ENCODE results near the gene DHX29. TPM values are rescaled to one million over a fixed set of nuclear protein-coding genes. Genes with fewer than 3 reads are reported as not detected.

DHX29 gene, protein sequence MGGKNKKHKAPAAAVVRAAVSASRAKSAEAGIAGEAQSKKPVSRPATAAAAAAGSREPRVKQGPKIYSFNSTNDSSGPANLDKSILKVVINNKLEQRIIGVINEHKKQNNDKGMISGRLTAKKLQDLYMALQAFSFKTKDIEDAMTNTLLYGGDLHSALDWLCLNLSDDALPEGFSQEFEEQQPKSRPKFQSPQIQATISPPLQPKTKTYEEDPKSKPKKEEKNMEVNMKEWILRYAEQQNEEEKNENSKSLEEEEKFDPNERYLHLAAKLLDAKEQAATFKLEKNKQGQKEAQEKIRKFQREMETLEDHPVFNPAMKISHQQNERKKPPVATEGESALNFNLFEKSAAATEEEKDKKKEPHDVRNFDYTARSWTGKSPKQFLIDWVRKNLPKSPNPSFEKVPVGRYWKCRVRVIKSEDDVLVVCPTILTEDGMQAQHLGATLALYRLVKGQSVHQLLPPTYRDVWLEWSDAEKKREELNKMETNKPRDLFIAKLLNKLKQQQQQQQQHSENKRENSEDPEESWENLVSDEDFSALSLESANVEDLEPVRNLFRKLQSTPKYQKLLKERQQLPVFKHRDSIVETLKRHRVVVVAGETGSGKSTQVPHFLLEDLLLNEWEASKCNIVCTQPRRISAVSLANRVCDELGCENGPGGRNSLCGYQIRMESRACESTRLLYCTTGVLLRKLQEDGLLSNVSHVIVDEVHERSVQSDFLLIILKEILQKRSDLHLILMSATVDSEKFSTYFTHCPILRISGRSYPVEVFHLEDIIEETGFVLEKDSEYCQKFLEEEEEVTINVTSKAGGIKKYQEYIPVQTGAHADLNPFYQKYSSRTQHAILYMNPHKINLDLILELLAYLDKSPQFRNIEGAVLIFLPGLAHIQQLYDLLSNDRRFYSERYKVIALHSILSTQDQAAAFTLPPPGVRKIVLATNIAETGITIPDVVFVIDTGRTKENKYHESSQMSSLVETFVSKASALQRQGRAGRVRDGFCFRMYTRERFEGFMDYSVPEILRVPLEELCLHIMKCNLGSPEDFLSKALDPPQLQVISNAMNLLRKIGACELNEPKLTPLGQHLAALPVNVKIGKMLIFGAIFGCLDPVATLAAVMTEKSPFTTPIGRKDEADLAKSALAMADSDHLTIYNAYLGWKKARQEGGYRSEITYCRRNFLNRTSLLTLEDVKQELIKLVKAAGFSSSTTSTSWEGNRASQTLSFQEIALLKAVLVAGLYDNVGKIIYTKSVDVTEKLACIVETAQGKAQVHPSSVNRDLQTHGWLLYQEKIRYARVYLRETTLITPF (N-terminal part only)
- total RNA-seq: 28.3 TPM
- long read RNA-seq, partial matches to known transcripts: 169 of 212 reads
- long read RNA-seq, other reads (novel, unspliced or antisense): 43 of 212 reads

DNA sequence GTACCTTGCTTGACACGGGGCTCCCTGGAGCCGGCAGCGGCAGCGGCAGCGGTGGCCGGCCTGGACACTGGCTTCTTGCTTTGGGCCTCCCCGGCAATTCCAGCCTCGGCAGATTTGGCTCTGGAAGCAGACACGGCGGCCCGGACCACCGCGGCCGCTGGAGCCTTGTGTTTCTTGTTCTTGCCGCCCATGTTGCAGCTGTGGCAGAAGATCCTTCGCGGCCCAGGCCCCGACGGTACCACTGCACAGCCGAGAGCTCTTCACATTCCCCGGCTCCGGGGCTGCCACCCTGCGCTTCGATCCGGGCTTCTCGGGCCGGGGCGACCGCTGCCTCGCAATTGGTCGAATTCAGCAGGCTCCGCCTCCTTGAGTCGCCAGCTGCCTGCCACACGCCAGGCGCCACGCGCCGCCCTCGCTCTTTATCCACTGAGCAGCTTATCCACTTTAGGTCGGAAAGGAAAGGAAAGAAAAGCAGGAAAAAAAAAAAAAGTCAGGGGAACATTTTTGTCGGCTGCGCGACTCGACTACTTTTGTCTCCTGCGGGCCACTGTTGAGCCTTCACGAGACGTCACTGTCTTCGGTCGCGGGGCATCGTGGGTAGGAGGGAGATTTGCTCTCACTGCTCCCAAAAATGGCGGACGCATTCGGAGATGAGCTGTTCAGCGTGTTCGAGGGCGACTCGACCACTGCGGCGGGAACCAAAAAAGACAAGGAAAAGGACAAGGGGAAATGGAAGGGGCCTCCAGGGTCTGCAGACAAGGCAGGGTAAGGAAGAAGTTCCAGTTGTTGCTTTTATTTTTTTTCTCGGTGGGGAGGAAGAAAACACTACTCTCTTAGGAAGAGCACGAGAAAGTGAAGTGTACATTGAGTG, at the start of gene DHX29, which contains the start of gene MTREX:
Gene DHX29, minus strand, starts transcription at position 312 of the 871 bp plus-strand sequence. Its CDS starts 121 bp downstream, at position 191.
Gene MTREX, plus strand, starts transcription at position 607 of the 871 bp plus-strand sequence. Its CDS starts 25 bp downstream, at position 632.
- peak; percentile 96 for DNase-seq (ENCODE audit: low spot score)

DNA sequence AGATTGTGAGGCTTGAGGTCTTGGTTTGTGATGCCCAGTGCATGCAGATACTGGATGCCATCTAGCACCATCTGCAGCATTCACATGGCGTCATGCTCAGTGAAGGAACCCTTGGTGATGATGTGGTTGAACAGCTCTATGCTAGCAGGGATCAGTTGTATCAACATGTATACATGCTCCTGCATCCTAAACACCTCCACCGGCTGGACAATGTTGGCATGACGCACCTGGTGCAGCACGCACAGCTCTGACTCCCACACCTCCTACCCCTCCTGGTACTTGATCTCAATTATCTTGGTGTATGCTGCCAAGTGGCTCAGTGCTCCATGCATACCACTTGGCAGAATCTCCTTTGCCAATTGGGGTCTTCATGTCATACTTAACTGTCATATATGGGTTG, 49.4 kb upstream of the DHX29 start:
- no peak for DNase-seq (ENCODE audit: low spot score)

DNA sequence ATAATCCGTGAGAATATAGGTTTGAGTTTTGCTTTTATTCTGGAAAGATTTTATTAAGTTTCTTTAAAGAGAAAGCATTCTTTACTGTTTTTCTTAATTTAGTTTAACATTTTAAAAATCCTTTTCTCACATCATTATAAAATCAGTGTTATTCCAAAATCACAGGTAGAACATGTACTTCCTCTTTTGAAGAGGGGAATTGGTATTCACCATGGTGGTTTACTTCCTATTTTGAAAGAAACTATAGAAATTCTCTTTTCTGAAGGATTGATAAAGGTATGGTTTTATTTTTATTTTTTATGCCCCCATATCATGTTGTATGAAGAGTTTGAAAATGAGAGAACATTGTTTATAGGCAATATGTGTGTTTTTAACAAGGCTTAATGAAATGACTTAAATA, 43.3 kb upstream of the DHX29 start:
- DNase-seq (ENCODE audit: low spot score): no peak

DNA sequence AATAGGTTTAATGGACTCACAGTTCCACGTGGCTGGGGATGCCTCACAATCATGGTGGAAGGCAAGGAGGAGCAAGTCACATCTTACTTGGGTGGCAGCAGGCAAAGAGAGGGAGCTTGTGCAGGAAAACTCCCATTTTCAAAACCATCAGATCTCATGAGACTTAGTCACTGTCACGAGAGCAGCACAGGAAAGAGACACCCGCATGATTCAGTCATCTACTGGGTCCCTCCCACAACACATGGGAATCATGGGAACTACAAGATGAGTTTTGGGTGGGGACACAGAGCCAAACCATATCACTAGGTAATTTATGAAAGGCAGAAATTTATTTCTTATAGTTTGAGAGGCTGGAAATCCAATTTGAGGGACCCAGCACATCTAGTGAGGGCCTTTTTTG, 40.3 kb upstream of the DHX29 start:
- no peak for DNase-seq (ENCODE audit: low spot score)

DNA sequence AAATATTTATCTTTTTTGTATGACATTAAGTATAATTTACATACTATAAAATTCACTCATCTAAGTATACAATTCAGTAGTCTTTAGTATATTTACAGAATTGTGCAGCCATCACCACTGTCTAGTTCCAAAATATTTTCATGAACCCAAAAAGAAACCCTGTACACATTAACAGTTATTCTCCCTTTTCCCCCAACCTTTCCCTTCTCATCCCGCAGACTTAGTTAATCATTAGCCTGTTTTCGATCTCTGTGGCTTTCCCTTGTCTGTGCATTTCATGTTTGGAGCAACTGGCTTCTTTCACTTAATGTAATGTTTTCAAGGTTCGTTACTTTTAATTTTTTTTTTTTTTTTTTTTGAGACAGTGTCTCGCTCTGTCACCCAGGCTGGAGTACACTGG, 37.8 kb upstream of the DHX29 start:
- no peak for DNase-seq (ENCODE audit: low spot score)

DNA sequence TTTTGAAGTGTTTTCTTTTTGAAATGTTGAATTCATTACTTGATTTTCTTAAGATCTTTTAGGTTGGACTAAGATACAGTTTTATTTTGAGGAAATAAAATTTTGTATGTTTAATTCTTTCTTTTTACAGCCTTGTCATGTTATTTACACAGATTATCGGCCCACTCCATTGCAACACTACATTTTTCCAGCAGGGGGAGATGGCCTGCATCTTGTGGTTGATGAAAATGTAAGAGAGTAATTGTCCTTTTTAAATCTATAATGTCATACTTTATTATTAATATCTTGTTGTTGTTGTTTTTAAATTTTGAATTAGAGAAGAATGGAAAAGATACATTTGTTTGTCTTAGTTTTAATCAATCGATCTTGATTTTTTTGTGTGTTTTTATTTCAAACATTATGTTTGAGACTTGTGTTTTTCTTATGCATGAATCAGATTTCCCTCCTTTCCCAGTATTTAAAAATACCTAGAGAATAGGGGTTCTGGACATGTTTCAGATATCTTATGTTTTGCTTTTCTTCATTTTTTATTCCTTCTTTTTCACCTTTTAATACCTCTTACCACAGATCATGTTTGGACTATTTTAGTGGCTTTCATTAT, 37.0 kb upstream of the DHX29 start:
- DNase-seq (ENCODE audit: low spot score): no peak

DNA sequence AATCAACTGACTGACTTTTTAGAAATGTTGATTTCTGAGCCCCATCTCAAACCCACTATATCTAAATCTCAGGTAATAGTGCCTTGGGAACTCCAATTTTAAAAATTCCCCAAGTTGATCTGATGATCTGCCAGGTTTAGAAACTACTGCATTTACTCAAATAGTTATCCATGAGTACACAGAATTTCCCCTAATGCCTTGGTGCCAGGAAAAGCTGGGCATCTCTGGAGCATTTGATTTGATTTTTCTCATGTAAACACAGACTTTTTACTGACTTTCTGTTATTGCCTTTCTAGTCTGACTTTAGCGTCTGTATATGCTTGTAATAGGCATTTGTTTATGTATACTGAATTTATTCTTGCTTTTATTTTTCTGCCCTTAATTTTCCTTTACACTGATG, 36.1 kb upstream of the DHX29 start:
- DNase-seq (ENCODE audit: low spot score): no peak

DNA sequence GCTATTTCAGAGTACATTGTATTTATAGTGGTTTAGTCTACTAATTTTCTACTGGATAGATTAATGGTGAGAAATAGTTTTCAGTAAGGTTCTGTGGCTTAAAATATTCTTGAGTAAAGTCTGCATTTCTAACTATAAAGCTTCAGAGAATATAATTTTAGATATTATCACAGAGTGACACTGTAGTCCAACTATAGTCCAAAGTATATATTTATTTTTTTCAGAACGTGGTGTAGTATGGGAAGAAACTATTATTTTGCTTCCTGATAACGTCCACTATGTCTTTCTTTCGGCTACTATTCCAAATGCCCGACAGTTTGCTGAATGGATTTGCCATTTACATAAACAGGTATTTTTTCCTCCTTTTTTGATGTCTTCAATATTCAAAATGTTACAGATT, 35.6 kb upstream of the DHX29 start:
- DNase-seq (ENCODE audit: low spot score): no peak

DNA sequence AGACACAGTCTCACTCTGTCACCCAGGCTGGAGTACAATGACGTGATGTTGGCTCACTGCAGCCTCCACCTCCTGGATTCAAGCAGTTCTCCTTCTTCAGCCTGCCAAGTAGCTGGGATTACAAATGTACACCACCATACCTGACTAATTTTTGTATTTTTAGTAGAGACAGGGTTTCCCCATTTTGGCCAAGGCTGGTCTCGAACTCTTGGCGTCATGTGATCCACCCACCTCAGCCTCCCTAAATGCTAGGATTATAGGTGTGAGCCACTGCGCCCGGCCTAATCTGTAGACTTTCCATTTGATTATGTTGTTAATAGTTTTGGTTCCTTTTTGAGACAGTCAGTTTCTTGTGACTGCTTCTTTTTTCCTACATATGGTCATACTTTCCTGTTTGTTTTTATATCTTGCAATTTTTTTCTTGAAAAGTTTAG, 31.3 kb upstream of the DHX29 start:
- no peak for DNase-seq (ENCODE audit: low spot score)

DNA sequence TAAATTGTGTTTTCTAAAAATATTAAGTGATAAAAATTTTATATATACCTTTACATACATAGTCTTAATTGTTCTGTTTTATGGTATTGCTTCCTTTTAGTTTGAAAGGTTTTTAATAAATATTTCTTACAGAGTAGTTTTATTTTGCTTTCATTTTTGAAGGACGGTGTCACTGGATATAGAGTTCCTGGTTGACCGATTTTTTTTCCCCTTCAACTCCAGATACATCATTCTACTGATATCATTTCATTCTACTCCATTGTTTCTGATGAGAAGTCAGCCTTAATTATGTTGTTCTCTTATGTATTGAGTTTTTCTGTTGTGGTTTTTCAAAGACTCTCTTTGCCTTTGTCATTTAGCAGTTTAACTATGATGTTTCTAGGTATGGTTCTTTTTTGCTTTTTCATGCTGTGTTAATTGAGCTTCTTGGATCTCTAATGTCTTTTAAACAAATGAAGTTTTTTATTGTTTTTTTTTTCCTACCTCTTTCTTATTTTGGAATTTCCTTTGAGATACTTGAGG, 30.7 kb upstream of the DHX29 start:
- DNase-seq (ENCODE audit: low spot score): no peak

DNA sequence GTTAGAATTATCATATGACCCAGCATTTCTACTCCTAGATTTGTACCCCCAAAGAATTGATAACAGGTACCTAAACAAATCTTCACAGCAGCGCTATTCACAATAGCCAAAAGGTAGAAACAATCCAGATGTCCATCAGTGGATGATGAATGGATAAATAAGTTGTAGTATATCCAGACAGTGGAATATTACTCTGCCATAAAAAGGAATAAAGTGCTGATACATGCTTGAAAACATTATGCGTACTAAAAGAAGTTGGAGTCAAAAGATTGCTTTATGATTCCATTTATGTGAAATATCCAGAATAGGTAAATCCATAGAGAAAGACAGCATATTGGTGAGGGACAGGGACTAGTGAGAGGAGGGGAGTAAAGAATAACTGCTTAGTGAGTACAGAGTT, 26.3 kb upstream of the DHX29 start:
- DNase-seq (ENCODE audit: low spot score): no peak

DNA sequence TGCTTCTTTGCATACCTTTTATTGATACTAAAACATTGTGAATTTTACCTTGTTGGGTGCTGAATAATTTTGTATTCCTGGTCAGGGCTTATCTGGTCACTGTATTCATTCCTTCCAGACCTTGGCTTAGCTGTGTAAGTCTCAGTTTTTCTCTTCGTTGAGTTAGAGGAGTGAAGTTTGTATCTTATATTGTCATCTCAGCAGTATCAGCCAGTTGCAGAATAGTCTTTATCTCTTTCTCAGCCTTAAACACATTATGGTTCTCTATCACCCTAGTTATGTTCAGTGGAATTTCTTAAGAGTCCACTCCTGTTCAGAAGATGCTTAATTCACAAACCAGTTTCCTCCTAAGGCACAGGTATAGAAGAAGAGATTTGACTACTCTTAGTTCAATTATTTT, 25.5 kb upstream of the DHX29 start:
- no peak for DNase-seq (ENCODE audit: low spot score)

DNA sequence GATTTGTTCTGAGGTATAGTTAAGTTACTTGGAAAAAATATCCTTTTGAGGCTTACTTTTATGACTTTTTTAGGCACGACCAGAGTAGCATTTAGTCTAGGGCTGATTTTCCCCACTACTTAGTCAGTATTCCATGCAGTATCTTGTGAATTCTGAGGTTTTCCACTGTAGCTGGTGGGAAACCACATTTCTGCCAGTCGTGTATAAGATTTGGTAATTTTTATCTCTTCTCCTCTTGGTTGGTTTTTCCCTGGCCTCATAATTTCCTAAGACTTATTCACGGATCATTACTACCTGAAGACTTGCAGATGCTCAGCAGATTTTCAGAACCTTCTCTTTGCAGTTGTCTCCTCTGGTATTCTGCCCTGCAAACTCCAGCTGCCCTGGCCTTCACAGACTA, 23.8 kb upstream of the DHX29 start:
- no peak for DNase-seq (ENCODE audit: low spot score)

DNA sequence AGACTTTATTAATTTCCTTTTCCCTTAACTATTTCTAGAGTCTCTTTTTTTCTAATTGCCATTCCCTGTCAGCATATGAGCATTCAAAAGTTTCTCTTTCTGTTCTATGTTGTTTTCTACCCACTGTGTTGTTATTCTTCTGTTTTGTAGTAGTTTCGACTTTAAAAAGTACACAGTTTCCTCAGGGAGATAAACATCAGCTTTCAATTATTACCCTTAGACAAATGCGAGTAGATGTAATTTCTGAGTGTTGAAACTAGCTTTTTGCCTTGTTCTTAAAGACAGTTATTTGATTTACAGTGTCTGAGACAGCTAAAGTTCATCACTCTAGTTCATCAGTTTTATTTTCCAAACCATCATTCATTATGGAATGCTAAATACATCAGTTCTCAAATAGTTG, 19.8 kb upstream of the DHX29 start:
- DNase-seq (ENCODE audit: low spot score): no peak

DNA sequence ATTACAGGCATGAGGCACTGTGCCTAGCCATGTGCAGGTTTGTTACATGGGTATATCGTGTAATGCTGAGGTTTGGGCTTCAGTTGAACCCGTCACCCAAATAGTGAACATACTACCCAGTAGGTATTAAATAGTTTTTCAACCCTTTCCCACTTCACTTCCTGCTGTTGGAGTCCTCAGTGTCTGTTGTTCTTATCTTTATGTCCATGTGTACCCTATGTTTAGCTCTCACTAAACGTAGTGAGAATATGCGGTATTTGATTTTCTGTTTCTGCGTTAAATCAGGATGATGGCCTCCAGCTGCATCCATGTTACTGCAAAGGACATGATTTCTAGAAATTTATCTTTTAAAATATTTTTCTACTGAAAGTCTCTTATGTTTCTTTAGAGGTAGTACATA, 18.1 kb upstream of the DHX29 start:
- no peak for DNase-seq (ENCODE audit: low spot score)

DNA sequence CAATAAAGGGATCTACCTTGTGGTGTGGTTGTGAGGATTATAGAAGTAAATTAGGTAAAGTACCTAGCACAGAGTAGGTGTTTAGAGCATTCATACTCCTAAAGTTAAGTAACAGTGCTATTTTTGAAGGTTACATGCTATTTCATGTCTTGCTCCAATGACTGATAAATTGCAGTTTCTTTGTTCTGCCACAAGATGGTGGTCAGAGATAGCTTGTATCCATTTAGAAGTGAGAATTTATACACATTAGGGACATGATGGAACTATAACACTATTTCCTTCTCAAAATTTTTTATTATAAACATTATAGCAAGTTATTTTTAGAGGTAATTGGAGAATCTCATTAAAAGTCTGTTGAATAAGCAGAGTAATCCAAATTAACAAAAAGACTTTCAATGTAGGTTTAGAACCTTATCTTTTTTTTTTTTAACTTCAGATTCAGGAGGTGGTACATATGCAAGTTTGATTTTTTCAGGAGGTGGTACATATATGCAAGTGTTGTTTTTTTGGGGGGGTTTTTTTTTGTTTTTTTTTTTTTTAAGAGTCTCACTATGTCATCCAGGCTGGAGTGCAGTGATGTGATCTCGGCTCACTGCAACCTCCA, 17.4 kb upstream of the DHX29 start:
- no peak for DNase-seq (ENCODE audit: low spot score)

DNA sequence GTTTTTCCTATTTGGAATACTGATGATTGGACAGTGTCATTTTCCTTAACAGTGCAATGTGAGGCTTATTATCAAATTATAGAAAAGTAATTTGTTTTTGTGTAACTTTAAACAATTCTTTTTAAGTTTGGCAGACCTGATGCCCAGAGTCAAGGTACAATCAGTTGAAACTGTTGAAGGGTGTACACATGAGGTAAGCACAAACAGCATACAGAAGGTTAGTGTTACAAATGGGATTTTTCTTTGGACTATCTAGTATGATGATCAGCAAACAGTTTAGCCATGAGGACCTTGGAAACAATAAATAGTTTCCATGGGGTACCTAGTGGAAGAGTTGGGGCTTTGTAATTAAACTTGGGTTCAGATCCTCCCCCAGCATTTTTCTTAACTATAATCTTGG, 16.5 kb upstream of the DHX29 start:
- DNase-seq (ENCODE audit: low spot score): no peak

DNA sequence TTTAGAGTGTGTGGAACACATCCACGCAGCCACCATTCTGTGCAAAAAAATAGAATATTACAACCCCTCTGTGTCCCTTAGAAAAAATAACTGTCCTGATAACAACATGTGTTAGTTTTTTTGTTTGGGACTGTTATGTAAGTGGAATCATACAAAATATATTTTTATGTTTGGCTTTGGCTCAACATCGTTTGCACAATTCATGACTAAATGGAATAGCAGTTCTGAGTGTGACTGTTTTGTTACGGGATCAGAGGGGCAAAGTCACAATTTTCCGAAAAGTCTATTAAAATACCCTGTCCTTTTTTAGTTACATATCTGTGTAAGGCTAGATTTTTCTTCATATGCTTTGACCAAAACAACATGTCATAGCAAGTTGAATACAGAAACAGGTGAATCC, 13.1 kb upstream of the DHX29 start:
- DNase-seq (ENCODE audit: low spot score): no peak

DNA sequence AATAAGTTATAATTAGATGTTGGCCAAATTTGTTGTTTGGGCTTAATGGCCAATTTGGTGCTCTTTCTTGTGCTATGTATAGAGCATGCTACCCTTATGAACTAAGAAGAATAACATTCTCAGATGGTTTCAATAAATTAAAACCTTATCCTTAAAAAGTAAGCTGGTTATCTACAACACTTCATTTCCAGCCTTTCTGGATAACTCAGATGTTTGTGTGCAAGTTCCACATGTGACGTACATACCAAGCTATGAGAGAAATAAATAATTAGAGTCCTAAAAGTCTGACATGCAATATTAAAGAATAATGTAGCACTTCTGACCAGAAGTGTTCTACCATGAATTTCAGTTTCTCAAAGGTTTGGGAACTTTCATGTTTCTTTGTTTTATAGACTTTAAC, 12.0 kb upstream of the DHX29 start:
- DNase-seq (ENCODE audit: low spot score): no peak
